Loucy (cell line): ENCODE results near the gene ADAMTS13.

Experiments
- EZH2phosphoT487 ChIP-seq: fragments of 200-600 bp; IDR thresholded peaks from 2 replicates; pipeline ENCODE4 v1.6.1; 2018; ENCODE audit warnings: antibody characterized with exemption, mild to moderate bottlenecking, moderate library complexity, borderline replicate concordance
- TF ChIP-seq, protein P1 (sequence below): fragments of 200-600 bp; sonication (generic); conservative IDR thresholded peaks from 2 replicates; pipeline ENCODE4 v1.5.1; 2014; ENCODE audit warnings: mild to moderate bottlenecking, antibody characterized with exemption, low read length

DNA sequence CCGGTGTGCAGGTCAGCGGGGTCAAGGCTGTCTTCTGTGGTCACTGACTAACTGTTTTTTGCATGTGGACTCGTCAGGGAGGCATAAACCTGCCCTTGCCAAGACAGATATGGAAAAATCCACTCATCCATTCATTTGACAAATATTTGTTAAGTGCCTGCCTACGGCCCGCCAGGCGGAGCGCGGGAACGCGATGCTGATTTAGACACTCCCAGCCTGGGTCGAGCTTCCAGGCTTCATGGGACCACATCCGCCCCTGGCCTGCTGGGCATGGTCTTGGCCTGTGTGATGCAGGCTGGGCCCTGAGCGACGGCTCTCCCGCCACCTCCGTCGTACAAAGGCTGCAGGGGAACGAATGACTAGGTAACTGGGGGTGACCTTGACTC is 84.5 kb downstream of the ADAMTS13 start:
- TF ChIP-seq, protein P1, sequence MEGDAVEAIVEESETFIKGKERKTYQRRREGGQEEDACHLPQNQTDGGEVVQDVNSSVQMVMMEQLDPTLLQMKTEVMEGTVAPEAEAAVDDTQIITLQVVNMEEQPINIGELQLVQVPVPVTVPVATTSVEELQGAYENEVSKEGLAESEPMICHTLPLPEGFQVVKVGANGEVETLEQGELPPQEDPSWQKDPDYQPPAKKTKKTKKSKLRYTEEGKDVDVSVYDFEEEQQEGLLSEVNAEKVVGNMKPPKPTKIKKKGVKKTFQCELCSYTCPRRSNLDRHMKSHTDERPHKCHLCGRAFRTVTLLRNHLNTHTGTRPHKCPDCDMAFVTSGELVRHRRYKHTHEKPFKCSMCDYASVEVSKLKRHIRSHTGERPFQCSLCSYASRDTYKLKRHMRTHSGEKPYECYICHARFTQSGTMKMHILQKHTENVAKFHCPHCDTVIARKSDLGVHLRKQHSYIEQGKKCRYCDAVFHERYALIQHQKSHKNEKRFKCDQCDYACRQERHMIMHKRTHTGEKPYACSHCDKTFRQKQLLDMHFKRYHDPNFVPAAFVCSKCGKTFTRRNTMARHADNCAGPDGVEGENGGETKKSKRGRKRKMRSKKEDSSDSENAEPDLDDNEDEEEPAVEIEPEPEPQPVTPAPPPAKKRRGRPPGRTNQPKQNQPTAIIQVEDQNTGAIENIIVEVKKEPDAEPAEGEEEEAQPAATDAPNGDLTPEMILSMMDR: no peak
- no peak for TF ChIP-seq EZH2phosphoT487
